Measurements from ENCODE around the gene TRAT1.
"Not testable (repeated sequence)": the region's sequence is repeated elsewhere in the genome, so short reads cannot be mapped to it uniquely, and the experiment has no call there.

TRAT1 gene

GRCh38 chr3:108822123-108822897, at the start of gene TRAT1:
TSS of gene TRAT1 (plus strand) at chr3:108822786. CDS start at chr3:108822928, 142 bp downstream.
- no peak for DNase-seq

DNA sequence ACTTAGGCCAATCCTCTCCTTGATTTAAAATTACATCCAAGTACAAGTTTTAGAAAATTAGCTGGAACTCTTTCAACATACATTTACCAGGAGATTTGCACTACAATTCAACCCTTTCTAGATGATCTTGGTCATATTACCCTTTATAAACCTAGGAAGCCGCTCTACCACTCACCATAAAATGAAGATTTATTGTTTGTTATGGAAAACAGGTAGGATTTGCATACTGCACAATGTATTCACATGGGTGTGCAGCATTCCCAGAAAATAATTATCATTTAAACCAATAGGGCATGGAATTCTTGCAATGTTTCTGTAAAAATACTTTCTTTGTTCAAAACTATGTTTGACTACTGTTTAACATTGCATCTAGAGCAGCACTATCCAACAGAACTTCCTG, 46.9 kb upstream of the TRAT1 start:
- DNase-seq: no peak

GRCh38 chr3:108779496-108779895, 43.1 kb upstream of the TRAT1 start:
- no peak for DNase-seq

GRCh38 chr3:108780235-108780634, 42.4 kb upstream of the TRAT1 start:
- no peak for DNase-seq

GRCh38 chr3:108791473-108791872, 31.1 kb upstream of the TRAT1 start:
- DNase-seq: no peak

DNA sequence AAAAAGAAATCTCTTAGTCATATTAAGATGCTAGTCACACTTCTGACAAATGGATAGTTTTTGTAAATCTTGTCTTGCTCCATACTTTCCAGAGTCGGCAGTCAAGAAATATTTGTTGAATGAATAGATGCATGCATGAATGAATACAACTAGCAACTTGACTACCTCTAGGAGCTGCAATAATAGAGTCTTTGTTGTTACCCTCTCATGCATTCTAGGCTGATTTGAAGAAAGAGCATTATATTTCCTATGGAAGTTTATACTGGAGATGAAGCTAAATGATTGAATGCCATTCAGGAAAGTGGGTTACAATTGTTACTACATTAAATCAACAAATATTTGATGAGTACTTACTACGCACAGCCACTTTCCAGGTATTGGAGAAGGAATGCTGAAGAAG, 18.1 kb upstream of the TRAT1 start:
- no peak for DNase-seq

GRCh38 chr3:108804966-108805365, 17.6 kb upstream of the TRAT1 start:
- no peak for DNase-seq

DNA sequence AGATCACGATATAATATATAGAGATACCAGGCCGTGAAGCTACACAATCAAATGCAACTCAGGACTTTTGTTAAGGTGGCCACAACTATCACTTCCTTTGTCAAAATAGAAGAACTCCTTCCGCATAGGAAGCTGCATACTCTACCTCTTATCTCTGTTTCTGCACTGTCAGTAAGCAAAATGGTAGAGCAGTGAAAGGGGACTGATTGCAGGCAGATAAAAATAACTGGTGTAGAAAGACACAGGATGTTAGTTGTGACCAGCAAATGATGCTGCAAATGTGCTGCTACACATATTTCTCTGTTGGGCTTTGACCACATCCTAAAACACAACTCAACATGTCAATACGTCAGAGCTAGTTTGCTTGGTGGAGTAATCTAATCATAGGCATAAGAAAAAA, 16.3 kb upstream of the TRAT1 start:
- DNase-seq: no peak

- no peak for DNase-seq
Observed at GRCh38 chr3:108818404-108818803, 4.2 kb upstream of the TRAT1 start.

- DNase-seq: no peak
Observed at GRCh38 chr3:108820586-108820985, 2.0 kb upstream of the TRAT1 start.

DNA sequence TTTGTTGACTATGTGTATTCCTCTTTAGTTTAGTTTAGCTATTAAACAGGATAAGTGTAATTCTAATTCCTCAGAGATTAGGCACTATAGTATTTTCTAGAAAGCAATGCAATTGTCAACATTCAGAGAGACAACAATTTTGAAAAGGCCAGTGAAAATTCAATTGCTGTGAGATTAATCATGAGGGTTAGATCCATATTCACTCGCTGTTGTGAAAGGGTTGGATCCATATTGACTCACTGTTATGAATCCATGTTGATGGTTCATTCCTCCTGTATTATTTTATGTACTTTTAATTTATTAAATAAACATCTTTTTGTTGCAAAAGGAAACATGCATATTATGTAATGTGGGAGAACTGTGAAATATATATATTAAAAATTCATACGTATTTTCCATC, 641 bp downstream of the TRAT1 start:
- DNase-seq: no peak

DNA sequence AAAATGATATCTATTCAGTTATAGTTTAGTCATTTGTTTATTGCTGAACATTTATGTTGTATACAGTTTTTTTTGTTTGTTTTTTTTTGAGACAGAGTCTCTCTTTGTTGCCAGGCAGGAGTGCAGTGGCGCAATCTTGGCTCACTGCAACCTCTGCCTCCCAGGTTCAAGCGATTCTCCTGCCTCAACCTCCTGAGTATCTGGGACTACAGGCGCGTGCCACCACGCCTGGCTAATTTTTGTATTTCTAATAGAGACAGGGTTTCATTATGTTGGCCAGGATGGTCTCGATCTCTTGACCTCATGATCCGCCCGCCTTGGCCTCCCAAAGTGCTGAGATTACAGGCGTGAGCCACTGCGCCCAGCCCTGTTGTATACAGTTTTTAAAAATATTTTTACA, 1.2 kb downstream of the TRAT1 start:
- not testable (repeated sequence) for DNase-seq

GRCh38 chr3:108826309-108827187, 4.0 kb downstream of the TRAT1 start:
- DNase-seq: no peak

DNA sequence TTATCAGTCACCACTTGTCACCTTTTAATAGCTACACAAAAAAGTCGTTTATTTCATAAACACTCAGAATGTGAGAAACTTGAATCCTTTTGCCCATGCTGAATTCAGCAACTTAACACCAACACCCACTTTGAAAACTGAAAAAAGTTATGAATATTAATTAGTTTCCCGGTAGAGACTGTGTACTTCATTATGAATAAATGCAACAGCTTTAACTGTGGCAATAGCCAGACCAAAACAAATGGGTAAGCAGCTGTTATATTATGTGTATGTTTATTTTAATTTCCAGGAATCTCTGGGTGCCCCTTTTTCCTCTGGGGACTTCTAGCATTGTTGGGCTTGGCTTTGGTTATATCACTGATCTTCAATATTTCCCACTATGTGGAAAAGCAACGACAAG, 7.8 kb downstream of the TRAT1 start:
- DNase-seq: no peak

GRCh38 chr3:108830991-108831614, 8.5 kb downstream of the TRAT1 start:
- DNase-seq: no peak

DNA sequence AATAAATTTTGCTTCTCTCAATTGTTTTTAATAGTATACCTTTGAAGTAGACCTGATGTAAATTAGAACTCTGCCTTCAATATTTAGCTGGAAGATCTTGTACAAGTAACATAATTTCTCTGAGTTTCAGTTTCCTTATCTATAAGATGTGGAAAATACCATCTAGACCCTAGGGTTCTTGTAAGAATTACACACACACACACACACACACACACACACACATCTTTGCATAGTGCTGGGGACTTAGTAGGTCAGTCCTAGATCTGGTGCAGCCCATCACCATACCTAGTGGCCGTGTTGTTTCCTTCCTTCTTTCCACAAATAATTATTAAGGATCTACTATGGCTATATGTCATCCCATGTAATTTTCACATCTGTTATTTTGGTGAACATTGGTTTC, 11.0 kb downstream of the TRAT1 start:
- DNase-seq: no peak

DNA sequence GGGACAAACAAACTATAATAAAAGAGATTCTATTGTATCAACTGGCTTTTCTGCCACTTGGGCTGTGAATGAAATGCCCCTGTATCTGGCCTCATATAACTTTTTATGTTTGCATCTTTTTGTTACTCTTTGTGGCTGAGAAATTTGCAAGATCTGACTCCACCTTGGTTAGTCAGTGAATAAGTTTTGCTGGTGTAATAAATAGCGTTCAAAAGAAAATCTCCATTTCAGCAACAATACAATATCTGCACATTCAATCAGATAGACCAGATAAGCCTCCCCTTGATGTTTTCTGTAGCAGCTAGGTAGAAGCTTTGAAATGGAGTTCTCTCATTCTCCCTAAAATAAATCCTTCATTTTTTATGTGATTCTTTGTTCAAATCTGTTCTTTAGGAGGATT, 12.0 kb downstream of the TRAT1 start:
- no peak for DNase-seq

- no peak for DNase-seq
Observed at GRCh38 chr3:108835101-108835500, 12.5 kb downstream of the TRAT1 start.

GRCh38 chr3:108838436-108838835, 15.8 kb downstream of the TRAT1 start:
- DNase-seq: no peak

GRCh38 chr3:108845709-108846293, 23.2 kb downstream of the TRAT1 start:
- no peak for DNase-seq

DNA sequence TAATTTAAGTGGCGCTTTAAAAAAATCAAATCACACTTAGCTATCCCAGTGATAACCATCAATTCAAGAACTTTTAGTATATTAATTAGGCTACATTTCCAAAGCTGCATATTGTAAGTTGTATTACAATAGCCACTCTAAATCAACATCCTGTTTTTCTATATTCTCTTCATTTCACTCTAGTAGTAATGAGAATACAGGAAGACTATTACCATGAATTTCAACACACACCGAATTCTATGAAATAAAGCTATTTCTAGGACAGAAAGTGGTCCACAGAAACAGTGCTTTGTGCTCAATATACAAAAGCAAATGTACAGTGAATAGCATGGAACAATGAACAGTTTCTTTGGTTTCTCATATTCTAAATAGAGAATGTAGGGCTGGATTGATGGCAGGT, 24.6 kb downstream of the TRAT1 start:
- DNase-seq: no peak

- no peak for DNase-seq
Observed at GRCh38 chr3:108849075-108849474, 26.5 kb downstream of the TRAT1 start.

DNA sequence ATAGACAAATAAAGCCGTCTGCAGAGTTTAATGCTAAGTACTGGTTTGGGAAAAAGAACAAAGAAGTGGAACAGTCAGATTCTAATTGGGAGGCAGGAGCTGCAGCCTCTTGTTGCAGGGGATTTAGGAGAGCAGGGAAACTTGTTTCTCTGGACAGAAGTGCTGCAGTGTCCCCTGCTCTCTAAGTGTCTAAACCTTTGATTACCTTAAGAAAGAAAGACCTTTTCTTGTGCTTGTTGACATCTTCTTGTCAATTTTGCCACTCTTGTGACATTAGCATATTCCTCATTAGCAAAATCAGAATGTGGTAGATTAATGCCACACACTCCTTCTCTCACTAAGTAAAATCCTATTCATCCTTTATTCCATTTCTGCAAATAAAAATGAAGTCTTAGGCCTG, 38.8 kb downstream of the TRAT1 start:
- DNase-seq: no peak

All from inflammatory macrophage treated with lipopolysaccharide for 1 hour (primary cell).